Activated CD8-positive, alpha-beta memory T cell treated with anti-CD3 and anti-CD28 coated beads, Interleukin-2, amount 50 U/mL, for 24 hours (primary cell): ENCODE measurements around the gene WNT7B.

Experiments used
- DNase-seq: peaks from one replicate; pipeline ENCODE4 v3.0.0-alpha.2; 2020; ENCODE audit errors: extremely low read depth

WNT7B gene

GRCh38 chr22:45953178-45953577, 23.8 kb downstream of the WNT7B start:
- no peak for DNase-seq

DNA sequence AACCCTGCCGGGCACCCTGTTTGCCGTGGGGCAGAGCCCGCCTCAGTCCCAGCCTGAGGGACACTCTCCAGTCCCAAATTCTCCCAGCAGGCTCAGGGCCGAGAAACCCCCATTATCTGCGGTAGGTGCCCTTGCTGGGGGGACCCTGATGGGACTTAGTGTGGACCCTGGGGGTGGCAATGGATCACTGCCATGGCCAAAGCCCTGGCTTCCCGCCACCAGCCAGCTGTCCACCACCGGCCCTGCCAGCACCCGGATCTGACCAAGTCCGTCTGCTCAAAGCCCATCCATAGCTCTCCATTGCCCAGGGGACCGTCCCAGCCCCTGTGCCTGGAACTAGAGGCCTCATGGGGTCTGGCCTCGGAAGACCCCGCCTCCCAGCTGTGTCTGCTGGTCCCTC, 24.4 kb downstream of the WNT7B start:
- no peak for DNase-seq

- no peak for DNase-seq
Measured at GRCh38 chr22:45952151-45952550, 24.8 kb downstream of the WNT7B start.

DNA sequence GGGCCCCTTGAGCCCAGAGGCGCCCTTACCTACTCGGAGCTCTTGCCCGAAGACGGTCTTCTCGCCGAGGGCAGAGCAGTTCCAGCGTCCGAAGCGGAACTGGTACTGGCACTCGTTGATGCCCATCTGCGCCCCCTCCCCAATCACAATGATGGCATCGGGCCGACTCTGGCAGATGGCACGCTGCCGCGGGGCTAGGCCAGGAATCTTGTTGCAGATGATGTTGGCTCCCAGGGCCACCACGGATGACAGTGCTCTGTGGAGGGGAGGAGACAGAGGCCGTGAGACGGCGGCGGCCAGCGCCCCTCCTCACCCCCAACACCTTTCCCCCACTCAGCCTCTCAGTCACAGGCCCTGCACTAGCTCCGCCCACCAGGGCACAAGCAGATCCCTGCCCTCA, 27.1 kb downstream of the WNT7B start:
- no peak for DNase-seq

DNA sequence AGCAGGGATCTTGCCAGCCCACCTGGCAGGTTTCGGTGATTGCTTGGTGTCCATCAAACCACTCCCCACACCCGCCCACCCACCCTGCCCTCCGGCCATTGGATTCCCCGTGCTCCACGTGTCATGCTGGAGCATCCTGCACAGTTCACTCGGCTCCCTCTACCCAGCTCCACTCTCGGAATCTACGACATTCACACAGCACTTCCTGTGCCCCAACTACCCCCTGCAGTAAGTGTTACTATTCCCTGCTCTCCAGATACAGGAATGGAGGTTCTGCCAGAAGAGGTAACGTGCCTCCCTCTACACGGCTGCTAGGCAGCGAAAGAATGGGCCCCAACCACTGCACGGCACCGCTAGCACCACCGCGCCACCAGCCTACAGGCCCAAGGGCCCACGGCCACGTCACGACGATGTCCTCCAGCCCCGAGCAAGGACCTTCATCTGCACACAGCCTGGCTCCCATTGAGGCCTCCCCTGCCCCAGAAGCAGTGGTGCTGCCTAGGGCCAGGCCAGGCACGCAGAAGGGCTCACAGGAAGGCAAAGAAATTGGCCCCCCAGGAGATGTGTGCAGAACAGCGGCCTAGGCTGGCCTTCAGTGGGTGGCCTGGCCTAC, 27.6 kb downstream of the WNT7B start:
- no peak for DNase-seq

DNA sequence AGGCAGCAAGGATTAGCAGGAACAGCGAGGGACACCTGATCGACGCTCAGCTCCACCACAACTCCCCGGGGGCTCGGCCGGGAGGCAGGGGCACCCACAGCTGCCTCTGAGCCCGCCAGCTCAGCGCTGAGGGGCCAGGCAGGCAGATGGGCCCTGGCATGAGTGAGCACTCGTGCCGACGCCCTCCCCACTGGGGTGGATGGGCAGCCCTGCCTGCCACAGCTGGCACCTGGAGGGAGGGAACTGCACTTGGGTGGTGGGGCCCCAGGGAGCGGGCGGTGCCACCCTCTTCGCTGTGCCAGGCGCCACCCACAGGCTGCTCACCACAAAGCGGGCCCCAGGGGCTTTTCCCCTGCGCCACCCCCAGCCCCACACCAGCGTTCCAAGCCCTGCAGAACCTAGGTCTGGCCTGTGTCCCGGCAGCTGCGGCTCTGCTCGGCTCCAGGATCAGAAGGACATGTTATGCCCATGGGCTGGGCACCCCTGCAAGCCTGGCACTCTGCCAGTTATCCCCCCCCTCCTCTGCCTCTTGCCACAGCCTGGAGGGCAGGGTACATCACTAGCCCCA, 28.8 kb downstream of the WNT7B start:
- no peak for DNase-seq

DNA sequence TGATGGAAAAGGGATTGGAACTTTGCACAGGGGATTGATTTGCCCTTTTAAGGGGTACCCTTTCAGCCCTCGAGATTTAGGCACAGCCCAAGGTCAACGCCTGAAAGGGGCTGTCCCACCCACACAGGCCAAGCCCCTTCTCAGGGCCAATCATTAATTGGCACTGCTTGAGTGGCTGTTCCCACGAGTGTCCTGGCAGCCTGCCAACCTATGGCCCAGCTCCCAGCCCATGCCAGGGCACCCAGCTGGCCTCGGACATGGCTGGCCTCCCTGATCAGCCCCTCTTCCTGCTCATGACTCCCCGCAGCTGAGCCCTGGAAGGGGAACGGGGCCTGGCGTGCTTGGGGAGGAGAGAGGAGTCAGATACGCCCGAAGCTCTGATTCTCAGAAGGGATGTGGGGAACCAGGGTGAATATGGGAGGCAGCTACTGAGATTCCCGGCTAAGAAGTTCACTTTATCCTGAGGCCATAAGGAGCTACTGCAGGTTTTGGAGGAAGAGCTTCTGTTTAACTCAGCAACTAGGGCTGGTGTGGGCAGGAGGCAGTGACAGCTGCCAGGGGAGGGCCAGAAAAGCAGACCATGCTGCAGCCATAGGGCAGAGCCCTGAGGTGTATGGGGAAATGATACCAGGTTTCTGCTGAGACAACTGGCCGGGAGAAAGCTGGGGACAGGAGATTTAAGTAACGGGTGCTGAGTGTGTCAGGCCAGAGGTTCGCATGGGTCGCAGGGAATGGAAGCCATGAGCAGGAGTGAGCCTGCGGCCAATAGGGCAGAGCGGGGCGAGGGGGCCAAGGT, 30.0 kb downstream of the WNT7B start:
- DNase-seq = no peak

DNA sequence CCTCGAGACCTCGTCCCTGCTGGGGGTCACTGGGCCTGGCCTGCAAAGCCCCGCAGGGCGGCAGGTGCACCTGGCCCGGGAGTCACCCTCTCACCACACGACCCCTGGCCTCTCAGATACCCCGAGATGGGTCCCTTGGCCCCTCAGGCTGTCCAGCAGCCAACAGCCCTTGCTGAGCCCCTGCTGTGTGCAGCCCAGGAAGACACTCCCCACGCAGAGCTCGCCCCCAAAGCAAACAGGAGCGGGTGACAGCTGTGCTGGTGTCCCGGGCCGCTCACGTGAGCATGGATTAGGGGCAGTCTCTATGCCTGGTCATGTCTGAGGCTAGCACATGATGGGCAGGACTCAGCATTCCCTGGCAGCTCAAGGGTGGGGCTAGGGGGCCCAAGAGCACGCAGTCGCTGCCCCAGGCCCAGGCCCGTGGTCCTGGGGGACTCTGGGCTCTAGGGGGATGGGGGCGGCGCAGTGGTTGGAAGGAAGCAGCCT, 31.3 kb downstream of the WNT7B start:
- DNase-seq = no peak

- no peak for DNase-seq
Measured at GRCh38 chr22:45942787-45943493, 34.0 kb downstream of the WNT7B start.

DNA sequence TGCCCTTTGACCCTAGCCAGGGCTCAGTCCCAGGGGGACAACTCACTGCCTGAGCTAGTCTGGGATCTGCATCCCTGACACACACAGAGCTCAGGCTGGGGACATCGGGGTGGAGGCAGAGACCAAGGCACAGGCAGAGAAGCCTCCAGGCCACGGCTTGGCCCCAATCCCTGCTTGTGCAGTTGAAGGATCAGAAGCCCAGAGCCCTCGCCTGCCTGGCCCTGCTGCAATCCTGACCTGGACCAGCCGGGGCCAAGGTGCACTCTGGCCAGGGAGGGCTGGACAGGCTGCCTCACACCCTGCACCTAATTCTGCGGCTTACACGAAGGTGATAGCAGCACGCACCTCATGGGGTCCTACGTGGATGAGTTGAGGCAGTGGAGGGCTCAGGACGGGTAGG, 34.6 kb downstream of the WNT7B start:
- no peak for DNase-seq

DNA sequence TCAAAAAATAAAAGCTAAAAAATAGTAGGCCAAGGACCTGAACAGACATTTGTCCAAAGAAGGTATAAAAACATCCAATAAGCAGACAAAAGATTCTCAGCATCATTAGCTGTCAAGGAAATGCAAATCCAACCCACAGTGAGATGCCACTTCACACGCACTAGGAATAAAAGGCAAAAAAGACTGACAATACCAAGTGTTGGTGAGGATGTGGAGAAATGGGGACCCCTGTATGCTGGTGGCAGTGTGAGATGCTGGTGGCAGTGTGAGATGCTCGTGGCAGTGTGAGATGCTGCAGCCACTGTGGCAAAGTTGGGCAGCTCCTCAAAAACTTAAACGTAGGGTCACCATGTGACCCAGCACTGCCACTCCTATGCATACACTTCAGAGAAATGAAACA, 38.0 kb downstream of the WNT7B start:
- DNase-seq = no peak

GRCh38 chr22:45937960-45938359, 39.0 kb downstream of the WNT7B start:
- DNase-seq = no peak

DNA sequence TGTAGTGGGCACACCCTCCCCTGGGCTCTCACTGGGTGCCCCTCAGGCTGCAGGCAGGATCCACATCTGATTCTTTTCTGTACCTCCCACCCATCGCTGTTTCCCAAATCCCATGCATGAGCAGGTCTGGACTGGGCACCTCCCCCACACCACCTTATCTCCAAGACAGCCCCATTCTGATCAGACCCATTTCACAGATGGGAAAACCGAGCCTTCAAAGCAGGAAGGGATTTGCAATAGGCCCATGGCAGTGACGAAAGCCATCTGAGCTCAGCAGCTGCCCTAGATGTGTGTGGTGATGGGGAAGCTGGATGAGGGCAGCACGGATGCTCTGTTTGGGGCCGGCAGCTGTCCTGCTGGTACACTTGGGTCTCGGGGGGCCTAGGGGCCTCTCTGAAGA, 41.4 kb downstream of the WNT7B start:
- no peak for DNase-seq

GRCh38 chr22:45934659-45935341, 42.2 kb downstream of the WNT7B start:
- no peak for DNase-seq

GRCh38 chr22:45934168-45934564, 42.8 kb downstream of the WNT7B start:
- no peak for DNase-seq

- DNase-seq = no peak
Measured at GRCh38 chr22:45933506-45934167, 43.3 kb downstream of the WNT7B start.

DNA sequence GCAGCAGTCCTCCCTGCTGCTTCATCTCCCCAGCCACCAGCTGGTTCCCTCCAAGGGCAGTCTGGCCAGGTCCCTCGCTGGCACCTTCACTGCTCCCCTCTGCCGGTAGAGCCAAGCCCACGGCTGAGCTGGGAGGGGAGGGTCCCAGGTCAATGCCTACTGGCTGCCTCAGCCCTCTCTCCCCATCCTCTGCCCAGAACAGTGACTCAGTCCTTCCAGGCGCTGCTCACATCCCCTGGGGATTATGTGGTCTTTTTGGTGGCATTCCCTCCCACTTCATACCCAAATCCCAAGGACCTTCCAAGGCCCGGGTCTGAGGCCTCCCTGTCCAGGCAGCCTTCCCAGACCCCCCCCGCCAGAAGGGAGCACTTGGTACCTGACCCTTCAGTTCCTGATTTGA, 44.9 kb downstream of the WNT7B start:
- DNase-seq = no peak

- DNase-seq = no peak
Measured at GRCh38 chr22:45931042-45931441, 45.9 kb downstream of the WNT7B start.

DNA sequence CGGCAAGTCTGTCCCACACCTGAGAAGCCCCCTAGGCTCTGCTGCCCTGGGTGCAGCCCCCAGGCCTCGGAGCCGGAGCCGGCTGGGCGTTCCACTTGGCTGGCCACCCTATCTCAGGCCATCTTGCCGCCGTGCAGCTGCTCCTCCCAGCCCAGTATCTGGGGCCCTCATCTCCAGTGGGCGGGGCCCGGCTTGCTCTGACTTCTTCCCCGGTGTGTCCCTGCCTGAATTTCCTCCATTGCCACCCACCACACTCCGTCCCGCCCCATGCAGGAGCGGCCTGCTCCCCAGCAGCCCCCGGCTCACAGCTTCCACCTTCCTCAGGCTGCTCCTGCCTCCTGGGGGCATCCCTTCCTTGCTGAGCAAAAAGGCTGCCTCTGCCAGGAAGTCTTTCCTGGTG, 46.6 kb downstream of the WNT7B start:
- no peak for DNase-seq

- DNase-seq = no peak
Measured at GRCh38 chr22:45929649-45930048, 47.3 kb downstream of the WNT7B start.

DNA sequence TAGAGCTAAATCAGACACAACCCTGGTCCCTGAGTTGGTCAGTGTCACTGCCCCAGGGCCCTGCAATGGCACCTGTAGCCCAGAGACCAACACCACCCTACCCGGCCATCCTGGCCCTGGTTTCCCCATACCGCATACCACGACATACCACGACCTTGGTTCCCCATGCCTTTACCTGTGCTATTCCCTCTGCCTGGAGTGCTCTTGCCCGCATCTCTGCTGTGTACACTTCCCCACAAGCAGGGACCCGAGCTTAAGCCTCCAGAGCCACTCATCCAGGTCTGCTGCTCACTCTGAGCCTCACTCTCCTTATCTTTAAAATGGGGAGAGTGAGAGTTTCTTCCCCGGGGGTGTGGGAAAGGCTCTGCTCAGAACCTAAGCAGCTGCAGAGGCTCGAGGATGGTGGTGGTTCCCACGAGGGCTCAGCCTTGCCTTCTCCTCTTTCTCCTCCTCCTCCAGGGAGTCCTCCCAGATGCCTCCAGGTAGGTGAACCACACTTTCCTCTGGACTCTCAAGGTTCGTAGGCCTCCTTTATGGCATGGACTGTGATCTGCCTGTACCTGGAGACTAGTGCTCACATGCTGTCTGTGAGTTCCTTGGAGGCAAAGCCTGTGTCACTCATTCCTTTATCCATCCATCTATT, 48.1 kb downstream of the WNT7B start:
- no peak for DNase-seq
